Eye (tissue), 1 donor: Measurements from ENCODE around the gene ENOX1.
"Not testable (repeated sequence)": the region's sequence is repeated elsewhere in the genome, so short reads cannot be mapped to it uniquely, and the experiment has no call there.

Experiments used
- DNase-seq: peaks from one replicate; pipeline ENCODE4 v3.0.0-alpha.2; 2015

The ENOX1 gene

GRCh38 chr13:43373400-43373799, 413.4 kb downstream of the ENOX1 start:
- DNase-seq: no peak

GRCh38 chr13:43370842-43371241, 415.9 kb downstream of the ENOX1 start:
- DNase-seq: peak; percentile 68

GRCh38 chr13:43369319-43369718, 417.5 kb downstream of the ENOX1 start:
- DNase-seq: no peak

- DNase-seq: no peak
Observed at GRCh38 chr13:43368003-43368402, 418.8 kb downstream of the ENOX1 start.

GRCh38 chr13:43365039-43365344, 421.8 kb downstream of the ENOX1 start:
- DNase-seq: no peak

GRCh38 chr13:43364210-43365038, 422.3 kb downstream of the ENOX1 start:
- peak; percentile 41 for DNase-seq

- DNase-seq: peak; percentile 21
Observed at GRCh38 chr13:43363156-43363953, 423.4 kb downstream of the ENOX1 start.

- no peak for DNase-seq
Observed at GRCh38 chr13:43362556-43362955, 424.2 kb downstream of the ENOX1 start.

- DNase-seq: no peak
Observed at GRCh38 chr13:43360892-43361610, 425.7 kb downstream of the ENOX1 start.

- DNase-seq: no peak
Observed at GRCh38 chr13:43360171-43360570, 426.6 kb downstream of the ENOX1 start.

- no peak for DNase-seq
Observed at GRCh38 chr13:43359536-43359935, 427.2 kb downstream of the ENOX1 start.

GRCh38 chr13:43357564-43357963, 429.2 kb downstream of the ENOX1 start:
- peak; percentile 21 for DNase-seq

GRCh38 chr13:43356567-43356966, 430.2 kb downstream of the ENOX1 start:
- no peak for DNase-seq

- no peak for DNase-seq
Observed at GRCh38 chr13:43355774-43356173, 431.0 kb downstream of the ENOX1 start.

GRCh38 chr13:43354153-43354945, 432.4 kb downstream of the ENOX1 start:
- no peak for DNase-seq

- no peak for DNase-seq
Observed at GRCh38 chr13:43353631-43354030, 433.1 kb downstream of the ENOX1 start.

GRCh38 chr13:43351612-43352011, 435.2 kb downstream of the ENOX1 start:
- not testable (repeated sequence) for DNase-seq

GRCh38 chr13:43348397-43348796, 438.4 kb downstream of the ENOX1 start:
- DNase-seq: no peak

- DNase-seq: no peak
Observed at GRCh38 chr13:43347877-43348276, 438.9 kb downstream of the ENOX1 start.

- DNase-seq: no peak
Observed at GRCh38 chr13:43346427-43346826, 440.3 kb downstream of the ENOX1 start.

GRCh38 chr13:43343645-43344044, 443.1 kb downstream of the ENOX1 start:
- DNase-seq: no peak

GRCh38 chr13:43339805-43340550, 446.8 kb downstream of the ENOX1 start:
- no peak for DNase-seq
